ENCODE measurements around the gene UPP2.

DNA sequence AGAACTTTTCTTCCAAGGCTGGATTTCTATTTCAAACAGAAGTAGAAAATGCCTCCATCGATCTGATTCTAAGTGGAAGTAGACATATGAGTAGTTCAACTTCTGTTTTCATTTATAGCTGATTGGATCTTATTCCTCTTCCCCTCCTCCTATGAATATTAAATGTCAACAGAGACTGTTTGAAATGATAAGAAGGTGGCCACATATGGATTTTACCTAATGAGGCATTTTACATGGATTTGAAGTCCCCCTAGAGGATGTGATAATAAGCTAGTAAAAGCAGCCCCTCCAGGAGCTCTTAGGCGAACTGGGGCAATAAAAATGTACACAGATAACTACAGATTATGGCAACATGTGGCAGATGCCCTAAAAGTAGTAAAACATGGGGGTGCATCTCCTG, 71.0 kb downstream of the UPP2 start:
- TF ChIP-seq CTCF (IDR thresholded peaks at IDR 0.05): no peak
- no peak for TF ChIP-seq POLR2A (IDR thresholded peaks at IDR 0.05)
